IMR-90 (cell line): ENCODE results near the gene HCK. TPM values are rescaled to one million over a fixed set of nuclear protein-coding genes. Genes with fewer than 3 reads are reported as not detected.
A peak's percentile ranks its signal among the peaks of the same experiment; 100 is the strongest.

Experiments used
- ATAC-seq: fragments of 200-7000 bp; cut with Tn5 transposase; 2 replicates; pipeline ENCODE4 v1.9.1; 2020; ENCODE audit warnings: low read depth, mild to moderate bottlenecking, moderate library complexity
- BruUV-seq: library from RNA; stranded (reverse); fragments of 400-500 nt; replicated peaks from 2 replicates; lab custom pipeline; 2021; lab: Mats Ljungman, UMichigan
- CTCF ChIA-PET: fragments of 300-600 bp; formaldehyde crosslinking; extraction: SDS; loops from one replicate; lab custom pipeline; 2021; ENCODE audit warnings: antibody characterized with exemption; lab: Yijun Ruan, JAX
- POLR2A ChIA-PET: fragments of 300-600 bp; sonication (Branson Sonifier 250); formaldehyde crosslinking; loops from one replicate; lab custom pipeline; 2022; ENCODE audit warnings: antibody characterized with exemption; ENCODE audit not compliant: unreplicated experiment; lab: Charles Lee
- DNase-seq: peaks from one replicate; pipeline ENCODE4 v3.0.0; 2013
- H2AFZ ChIP-seq: replicated peaks from 2 replicates; pipeline ENCODE3; 2013; ENCODE audit warnings: low read length, mild to moderate bottlenecking; ENCODE audit not compliant: poor library complexity
- H2AK5ac ChIP-seq: 2 replicates; pipeline ENCODE4 v1.6.1; 2013; ENCODE audit warnings: low read depth, low read length, inconsistent platforms
- H2AK9ac ChIP-seq: replicated peaks from 2 replicates; pipeline ENCODE3; 2013; ENCODE audit warnings: mild to moderate bottlenecking, low read depth, low read length, moderate library complexity; ENCODE audit not compliant: poor library complexity
- H2BK120ac ChIP-seq: 2 replicates; pipeline ENCODE4 v1.6.1; 2013; ENCODE audit warnings: low read depth, low read length, inconsistent platforms
- H2BK15ac ChIP-seq: 3 replicates; pipeline ENCODE4 v1.6.1; 2013; ENCODE audit warnings: low read depth, low read length, inconsistent platforms
- H2BK20ac ChIP-seq: 2 replicates; pipeline ENCODE4 v1.6.1; 2013; ENCODE audit warnings: low read depth, mild to moderate bottlenecking, inconsistent platforms, low read length, moderate library complexity
- H2BK5ac ChIP-seq: 2 replicates; pipeline ENCODE4 v1.6.1; 2013; ENCODE audit warnings: mild to moderate bottlenecking, low read depth, low read length, inconsistent platforms; ENCODE audit not compliant: poor library complexity, severe bottlenecking
- H3K14ac ChIP-seq: replicated peaks from 2 replicates; pipeline ENCODE4 v1.6.1; 2013; ENCODE audit warnings: low read depth, low read length, inconsistent platforms
- H3K18ac ChIP-seq: 2 replicates; pipeline ENCODE4 v1.6.1; 2013; ENCODE audit warnings: low read depth, low read length, control low read depth
- H3K23ac ChIP-seq: 2 replicates; pipeline ENCODE4 v1.6.1; 2013; ENCODE audit warnings: low read depth, low read length, inconsistent platforms
- H3K27ac ChIP-seq: 2 replicates; pipeline ENCODE4 v1.5.1; 2013; ENCODE audit warnings: mild to moderate bottlenecking, control low read depth, low read length; ENCODE audit not compliant: insufficient read depth
- H3K27me3 ChIP-seq: 2 replicates; pipeline ENCODE4 v1.6.1; 2013; ENCODE audit warnings: low read length; ENCODE audit not compliant: control insufficient read depth, insufficient read depth
- H3K36me3 ChIP-seq: 2 replicates; pipeline ENCODE4 v1.6.1; 2013; ENCODE audit warnings: low read length, mixed read lengths; ENCODE audit not compliant: control insufficient read depth, insufficient read depth
- H3K4ac ChIP-seq: 2 replicates; pipeline ENCODE4 v1.6.1; 2013; ENCODE audit warnings: low read depth, low read length, inconsistent platforms
- H3K4me1 ChIP-seq: 2 replicates; pipeline ENCODE4 v1.6.1; 2013; ENCODE audit warnings: low read length, mixed read lengths; ENCODE audit not compliant: control insufficient read depth, insufficient read depth
- H3K4me2 ChIP-seq: 2 replicates; pipeline ENCODE4 v1.6.1; 2013; ENCODE audit warnings: low read depth, mild to moderate bottlenecking, control low read depth, low read length, moderate library complexity
- H3K4me3 ChIP-seq: 2 replicates; pipeline ENCODE4 v1.5.1; 2013; ENCODE audit warnings: low read depth, mild to moderate bottlenecking, control low read depth, low read length, moderate library complexity; ENCODE audit not compliant: insufficient read depth
- H3K56ac ChIP-seq: 2 replicates; pipeline ENCODE4 v1.6.1; 2013; ENCODE audit warnings: low read length, inconsistent platforms; ENCODE audit not compliant: insufficient read depth; ENCODE audit errors: extremely low read depth
- H3K79me1 ChIP-seq, 2 experiments: 2 replicates each; pipeline ENCODE4 v1.6.1; 2013; ENCODE audit warnings: low read length in 2 of 2, inconsistent platforms in 1 of 2, low read depth in 1 of 2
- H3K9ac ChIP-seq: 2 replicates; pipeline ENCODE4 v1.6.1; 2013; ENCODE audit warnings: low read depth, low read length, control low read depth
- H3K9me1 ChIP-seq: 2 replicates; pipeline ENCODE4 v1.6.1; 2013; ENCODE audit warnings: low read length, inconsistent platforms; ENCODE audit not compliant: insufficient read depth
- H3K9me3 ChIP-seq: 2 replicates; pipeline ENCODE4 v1.6.1; 2013; ENCODE audit warnings: low read length; ENCODE audit not compliant: control insufficient read depth, insufficient read depth
- H4K20me1 ChIP-seq: 2 replicates; pipeline ENCODE4 v1.6.1; 2013; ENCODE audit warnings: low read length, inconsistent platforms; ENCODE audit not compliant: insufficient read depth
- H4K5ac ChIP-seq: 2 replicates; pipeline ENCODE4 v1.6.1; 2013; ENCODE audit warnings: mild to moderate bottlenecking, low read depth, low read length, control low read depth
- H4K8ac ChIP-seq, 2 experiments: 2 replicates each; pipeline ENCODE4 v1.6.1; 2013; ENCODE audit warnings: low read depth in 2 of 2, low read length in 2 of 2, control low read depth in 1 of 2, inconsistent platforms in 1 of 2
- H4K91ac ChIP-seq: 2 replicates; pipeline ENCODE4 v1.6.1; 2013; ENCODE audit warnings: low read depth, low read length, inconsistent platforms; ENCODE audit not compliant: insufficient read depth
- ELK1 ChIP-seq: fragments of 150-350 bp; IDR thresholded peaks from 2 replicates; pipeline ENCODE4 v1.6.1; 2016; ENCODE audit warnings: low read depth, mild to moderate bottlenecking, low read length, moderate library complexity, borderline replicate concordance
- USF2 ChIP-seq: fragments of 150-350 bp; IDR thresholded peaks from 2 replicates; pipeline ENCODE4 v1.6.1; 2017; ENCODE audit warnings: mild to moderate bottlenecking, antibody characterized with exemption, low read length, low read depth
- WGBS, 2 experiments: methylation state at CpG; one replicate each; pipeline versions ENCODE4 v1.1.5 to v1.1.7; 2013; ENCODE audit warnings: missing lambda C conversion rate in 2 of 2; ENCODE audit not compliant: insufficient read length in 1 of 2; ENCODE audit errors: extremely low coverage in 2 of 2; 5-methylcytosine and 5-hydroxymethylcytosine counted together
- dilution Hi-C: fragments of 300-500 bp; cut with HindIII; formaldehyde crosslinking; loops from one replicate; pipeline ENCODE4 v1.14.3; 2018; ENCODE audit warnings: low sequenced_read_pairs; ENCODE audit not compliant: unreplicated experiment
- in situ Hi-C: fragments of 300-500 bp; cut with MboI; formaldehyde crosslinking; loops from 3 replicates; pipeline ENCODE4 v1.14.3; 2019; ENCODE audit warnings: low sequenced_read_pairs, inconsistent platforms, mixed read lengths
- intact Hi-C: fragments of 100-400 bp; cut with micrococcal nuclease; formaldehyde crosslinking; loops from 2 replicates; pipeline ENCODE4 v1.10.0; 2022
- polyA plus RNA-seq, 3 experiments: library from polyadenylated mRNA; depleted of rRNA; stranded (reverse); fragments of >200 nt; gene quantifications; 2 replicates each; pipeline ENCODE4 v1.2.3, GENCODE V29; 2012; ENCODE audit warnings: low replicate concordance in 1 of 3
- total RNA-seq: library from RNA; depleted of rRNA; stranded (reverse); fragments of >200 nt; gene quantifications from 2 replicates; pipeline ENCODE4 v1.2.3, GENCODE V29; 2012

Gene HCK
- total and polyA plus RNA-seq, 2 of the 4 experiments (the other 2 are of a cell fraction), result not detected

GRCh38 chr20:32111156-32111686, 59.2 kb downstream of the HCK start:
- no peaks in the 10 kb centered on the region for H3K9me3 ChIP-seq
- in situ Hi-C loops (no loop called here), dilution Hi-C loops (no loop called here), intact Hi-C loops (no loop called here)
- H3K9me1 ChIP-seq, result peaks cover 12% of the 10 kb centered on the region
- H3K4me1 ChIP-seq, result peaks cover 4% of the 10 kb centered on the region
- no peak overlapping the region for H2AK5ac ChIP-seq
- BruUV-seq, result no TSS peak
- DNase-seq (no peak), ATAC-seq (no peak)
- H3K79me1 ChIP-seq, result peaks cover 33 to 63% of the 10 kb centered on the region in 2 experiments; a peak in 3 of 4 replicates
- 0 out of 2 replicates have a peak overlapping the region, but pooled peaks have one; percentile 10 for H3K23ac ChIP-seq
- H3K4ac ChIP-seq, result no peak overlapping the region
- no peak overlapping the region for H3K56ac ChIP-seq
- WGBS, 2 experiments, result 83% methylated on average over 1 of the region's 3 CpGs; no CpG with 5 or more reads in 1 of the 2 experiments
- no peak overlapping the region for H3K4me2 ChIP-seq
- no peak overlapping the region for H3K27ac ChIP-seq
- CTCF ChIA-PET, result no interaction called here
- no peak overlapping the region for H4K5ac ChIP-seq
- no peak overlapping the region for H2AFZ ChIP-seq
- H3K18ac ChIP-seq, result no peak overlapping the region
- no peak overlapping the region for H2BK120ac ChIP-seq
- H2BK5ac ChIP-seq, result no peak overlapping the region
- no peak overlapping the region for H3K14ac ChIP-seq
- TF ChIP-seq USF2 (no peak), ELK1 (no peak)
- peaks cover 47% of the 10 kb centered on the region for H4K20me1 ChIP-seq
- H3K36me3 ChIP-seq, result peaks cover 6% of the 10 kb centered on the region
- no peak overlapping the region for H2BK15ac ChIP-seq
- no peak overlapping the region for H4K91ac ChIP-seq
- H2AK9ac ChIP-seq, result no peak overlapping the region
- no peak overlapping the region for H3K4me3 ChIP-seq
- POLR2A ChIA-PET, result no interaction called here
- H3K27me3 ChIP-seq, result no peaks in the 10 kb centered on the region
- no peak overlapping the region for H3K9ac ChIP-seq
- H2BK20ac ChIP-seq, result no peak overlapping the region
- H4K8ac ChIP-seq, result no peak overlapping the region
